ENCODE data around the gene DHCR7. TPM values are rescaled to one million over a fixed set of nuclear protein-coding genes. Genes with fewer than 3 reads are reported as not detected.

Gene DHCR7
- total RNA-seq, 1 donor = 58.3 TPM

DNA sequence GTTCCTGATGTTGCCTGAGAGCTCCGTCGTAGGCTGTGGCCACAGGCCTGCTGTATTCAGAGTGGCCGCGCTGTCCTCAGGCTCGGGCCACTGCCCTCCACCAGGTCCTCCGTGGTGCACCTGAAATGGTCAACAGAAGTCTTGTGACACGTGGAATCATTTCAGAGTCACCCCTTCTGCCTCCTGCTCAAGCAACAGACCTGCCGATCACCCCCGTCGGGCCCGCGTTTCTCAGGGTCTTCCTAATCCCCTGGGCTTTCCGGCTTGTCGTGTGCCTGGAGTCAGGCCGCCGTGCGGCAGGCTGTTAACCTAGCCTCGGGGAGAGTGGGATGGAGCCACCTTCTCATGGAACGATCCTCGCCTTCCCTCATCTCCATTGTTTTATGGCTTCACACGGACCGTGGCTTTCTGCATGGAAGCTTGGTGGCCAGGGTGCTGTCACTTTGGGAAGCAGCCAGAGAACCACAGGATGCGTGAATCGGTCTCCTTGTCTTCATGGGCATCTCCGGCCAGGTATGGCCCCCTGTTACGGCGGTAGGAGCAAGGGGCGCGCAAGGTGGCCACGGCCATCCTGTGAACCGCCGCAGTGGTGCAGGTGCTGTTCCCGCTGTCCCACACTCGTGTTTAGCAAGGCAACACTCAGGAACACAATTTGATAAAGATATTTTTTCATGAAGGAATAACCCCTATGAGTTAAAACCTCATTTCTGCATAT, 28.9 kb upstream of the DHCR7 start:
- Histone ChIP-seq H3K9me3 (ENCODE audit: low read depth, low read length) (no peaks in the 10 kb centered on the region), H3K4me3 (ENCODE audit: insufficient read depth, low read length) (no peak overlapping the region), H3K4me1 (ENCODE audit: insufficient read depth, low read length) (no peaks in the 10 kb centered on the region), H3K27ac (ENCODE audit: low read depth, low read length) (no peak overlapping the region), H3K27me3 (ENCODE audit: insufficient read depth, low read length) (no peaks in the 10 kb centered on the region), H4K20me1 (ENCODE audit: insufficient read depth, low read length) (no peaks in the 10 kb centered on the region), H3K79me2 (ENCODE audit: insufficient read depth, low read length) (no peaks in the 10 kb centered on the region), H3K4me2 (ENCODE audit: insufficient read depth, low read length) (no peak overlapping the region), H3K36me3 (ENCODE audit: insufficient read depth, low read length) (peaks cover 38% of the 10 kb centered on the region), H2AFZ (ENCODE audit: low read length) (no peak overlapping the region)
- DNase-seq (ENCODE audit: insufficient read length, low spot score, missing footprints) = no peak
- TF ChIP-seq, protein P1, sequence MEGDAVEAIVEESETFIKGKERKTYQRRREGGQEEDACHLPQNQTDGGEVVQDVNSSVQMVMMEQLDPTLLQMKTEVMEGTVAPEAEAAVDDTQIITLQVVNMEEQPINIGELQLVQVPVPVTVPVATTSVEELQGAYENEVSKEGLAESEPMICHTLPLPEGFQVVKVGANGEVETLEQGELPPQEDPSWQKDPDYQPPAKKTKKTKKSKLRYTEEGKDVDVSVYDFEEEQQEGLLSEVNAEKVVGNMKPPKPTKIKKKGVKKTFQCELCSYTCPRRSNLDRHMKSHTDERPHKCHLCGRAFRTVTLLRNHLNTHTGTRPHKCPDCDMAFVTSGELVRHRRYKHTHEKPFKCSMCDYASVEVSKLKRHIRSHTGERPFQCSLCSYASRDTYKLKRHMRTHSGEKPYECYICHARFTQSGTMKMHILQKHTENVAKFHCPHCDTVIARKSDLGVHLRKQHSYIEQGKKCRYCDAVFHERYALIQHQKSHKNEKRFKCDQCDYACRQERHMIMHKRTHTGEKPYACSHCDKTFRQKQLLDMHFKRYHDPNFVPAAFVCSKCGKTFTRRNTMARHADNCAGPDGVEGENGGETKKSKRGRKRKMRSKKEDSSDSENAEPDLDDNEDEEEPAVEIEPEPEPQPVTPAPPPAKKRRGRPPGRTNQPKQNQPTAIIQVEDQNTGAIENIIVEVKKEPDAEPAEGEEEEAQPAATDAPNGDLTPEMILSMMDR (IDR thresholded peaks at IDR 0.05; ENCODE audit: extremely low read depth, low read depth, low read length) = no peak

GRCh38 chr11:71476031-71476430, 27.8 kb upstream of the DHCR7 start:
- Histone ChIP-seq H3K27ac (ENCODE audit: low read depth, low read length) (no peak overlapping the region), H3K36me3 (ENCODE audit: insufficient read depth, low read length) (peaks cover 39% of the 10 kb centered on the region), H4K20me1 (ENCODE audit: insufficient read depth, low read length) (no peaks in the 10 kb centered on the region), H3K79me2 (ENCODE audit: insufficient read depth, low read length) (no peaks in the 10 kb centered on the region), H2AFZ (ENCODE audit: low read length) (no peak overlapping the region), H3K4me2 (ENCODE audit: insufficient read depth, low read length) (no peak overlapping the region), H3K4me3 (ENCODE audit: insufficient read depth, low read length) (no peak overlapping the region), H3K4me1 (ENCODE audit: insufficient read depth, low read length) (no peaks in the 10 kb centered on the region), H3K9me3 (ENCODE audit: low read depth, low read length) (no peaks in the 10 kb centered on the region), H3K27me3 (ENCODE audit: insufficient read depth, low read length) (no peaks in the 10 kb centered on the region)
- DNase-seq (ENCODE audit: insufficient read length, low spot score, missing footprints) = no peak
- TF ChIP-seq, protein P1 (IDR thresholded peaks at IDR 0.05; ENCODE audit: extremely low read depth, low read depth, low read length) = no peak

DNA sequence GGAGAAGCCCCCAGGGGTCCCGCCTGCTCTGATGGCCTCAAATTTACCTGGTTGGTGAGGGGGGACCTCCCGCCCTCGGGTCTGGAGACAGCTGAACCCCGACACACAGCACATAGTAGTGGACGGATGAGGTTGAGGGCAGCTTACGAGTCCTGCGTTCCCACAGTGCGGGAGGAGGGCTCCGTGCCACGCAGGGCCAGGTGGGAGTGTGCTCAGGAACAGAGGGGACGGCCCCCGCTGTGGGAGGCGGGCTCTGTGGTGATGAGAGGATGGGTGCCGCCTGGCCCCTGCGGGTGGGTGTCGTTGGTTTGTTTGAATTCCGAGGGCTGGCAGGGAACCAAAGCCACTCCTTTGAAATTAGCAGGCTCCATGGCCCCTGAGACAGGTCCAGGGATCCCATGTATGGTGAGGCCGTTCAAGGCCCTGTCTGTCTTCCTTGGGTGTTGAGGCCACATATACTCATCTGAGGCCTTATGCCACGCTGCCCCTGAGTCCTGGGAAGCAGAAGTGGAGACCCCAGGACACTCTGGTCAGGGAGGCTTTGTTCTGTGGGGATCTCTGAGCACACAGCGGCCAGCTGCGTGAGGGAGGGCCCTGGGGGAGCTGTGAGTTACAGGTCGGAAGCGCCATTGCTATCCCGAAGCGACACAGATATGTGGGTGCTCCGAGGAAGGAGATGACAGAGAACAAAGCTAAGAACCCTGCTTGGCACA, 26.7 kb upstream of the DHCR7 start:
- Histone ChIP-seq H3K4me1 (ENCODE audit: insufficient read depth, low read length) (no peaks in the 10 kb centered on the region), H3K79me2 (ENCODE audit: insufficient read depth, low read length) (no peaks in the 10 kb centered on the region), H3K27me3 (ENCODE audit: insufficient read depth, low read length) (no peaks in the 10 kb centered on the region), H3K4me2 (ENCODE audit: insufficient read depth, low read length) (no peak overlapping the region), H3K4me3 (ENCODE audit: insufficient read depth, low read length) (no peak overlapping the region), H3K27ac (ENCODE audit: low read depth, low read length) (no peak overlapping the region), H4K20me1 (ENCODE audit: insufficient read depth, low read length) (no peaks in the 10 kb centered on the region), H3K9me3 (ENCODE audit: low read depth, low read length) (no peaks in the 10 kb centered on the region), H3K36me3 (ENCODE audit: insufficient read depth, low read length) (peaks cover 37% of the 10 kb centered on the region), H2AFZ (ENCODE audit: low read length) (no peak overlapping the region)
- no peak for DNase-seq (ENCODE audit: insufficient read length, low spot score, missing footprints)
- TF ChIP-seq, protein P1 (IDR thresholded peaks at IDR 0.05; ENCODE audit: extremely low read depth, low read depth, low read length) = no peak

GRCh38 chr11:71474141-71474770, 26.1 kb upstream of the DHCR7 start:
- no peak overlapping the region for H3K4me3 ChIP-seq (ENCODE audit: insufficient read depth, low read length)
- H3K27me3 ChIP-seq (ENCODE audit: insufficient read depth, low read length) = no peaks in the 10 kb centered on the region
- H4K20me1 ChIP-seq (ENCODE audit: insufficient read depth, low read length) = no peaks in the 10 kb centered on the region
- H3K4me2 ChIP-seq (ENCODE audit: insufficient read depth, low read length) = no peak overlapping the region
- peaks cover 33% of the 10 kb centered on the region for H3K36me3 ChIP-seq (ENCODE audit: insufficient read depth, low read length)
- no peaks in the 10 kb centered on the region for H3K4me1 ChIP-seq (ENCODE audit: insufficient read depth, low read length)
- no peaks in the 10 kb centered on the region for H3K79me2 ChIP-seq (ENCODE audit: insufficient read depth, low read length)
- no peak overlapping the region for H3K27ac ChIP-seq (ENCODE audit: low read depth, low read length)
- H3K9me3 ChIP-seq (ENCODE audit: low read depth, low read length) = no peaks in the 10 kb centered on the region
- TF ChIP-seq, protein P1 (IDR thresholded peaks at IDR 0.05; ENCODE audit: extremely low read depth, low read depth, low read length) = no peak
- no peak overlapping the region for H2AFZ ChIP-seq (ENCODE audit: low read length)
- no peak for DNase-seq (ENCODE audit: insufficient read length, low spot score, missing footprints)
